ENCODE data around the gene KLF11.

Gene KLF11

GRCh38 chr2:10063566-10063965, 20.2 kb downstream of the KLF11 start:
- no peak for DNase-seq (ENCODE audit: low read depth in 3 of 3)

- no peak for DNase-seq (ENCODE audit: low read depth in 3 of 3)
Measured at GRCh38 chr2:10064932-10065772, 21.8 kb downstream of the KLF11 start.

GRCh38 chr2:10065773-10066055, 22.4 kb downstream of the KLF11 start:
- no peak for DNase-seq (ENCODE audit: low read depth in 3 of 3)

GRCh38 chr2:10067330-10067729, 24.0 kb downstream of the KLF11 start:
- no peak for DNase-seq (ENCODE audit: low read depth in 3 of 3)

- DNase-seq (ENCODE audit: low read depth in 3 of 3) = no peak
Measured at GRCh38 chr2:10067881-10068280, 24.5 kb downstream of the KLF11 start.

GRCh38 chr2:10071176-10071575, 27.8 kb downstream of the KLF11 start:
- DNase-seq (ENCODE audit: low read depth in 3 of 3) = no peak

GRCh38 chr2:10071595-10071994, 28.2 kb downstream of the KLF11 start:
- no peak for DNase-seq (ENCODE audit: low read depth in 3 of 3)

GRCh38 chr2:10072656-10073480, 29.5 kb downstream of the KLF11 start:
- peak; percentile 37 to 70 (median 59) for DNase-seq (ENCODE audit: low read depth in 3 of 3)

GRCh38 chr2:10073706-10074105, 30.4 kb downstream of the KLF11 start:
- no peak for DNase-seq (ENCODE audit: low read depth in 3 of 3)

GRCh38 chr2:10075101-10075500, 31.8 kb downstream of the KLF11 start:
- DNase-seq (ENCODE audit: low read depth in 3 of 3) = no peak

- DNase-seq (ENCODE audit: low read depth in 3 of 3) = no peak
Measured at GRCh38 chr2:10075571-10076209, 32.3 kb downstream of the KLF11 start.

- no peak for DNase-seq (ENCODE audit: low read depth in 3 of 3)
Measured at GRCh38 chr2:10076511-10076910, 33.2 kb downstream of the KLF11 start.

GRCh38 chr2:10076988-10077527, 33.7 kb downstream of the KLF11 start:
- no peak for DNase-seq (ENCODE audit: low read depth in 3 of 3)

GRCh38 chr2:10078001-10078400, 34.7 kb downstream of the KLF11 start:
- no peak for DNase-seq (ENCODE audit: low read depth in 3 of 3)

- DNase-seq (ENCODE audit: low read depth in 3 of 3) = no peak
Measured at GRCh38 chr2:10078704-10079265, 35.4 kb downstream of the KLF11 start.

GRCh38 chr2:10079266-10079869, 36.0 kb downstream of the KLF11 start:
- peak in 1 of 3 experiments; percentile 12 for DNase-seq (ENCODE audit: low read depth in 3 of 3)

- no peak for DNase-seq (ENCODE audit: low read depth in 3 of 3)
Measured at GRCh38 chr2:10079870-10080535, 36.7 kb downstream of the KLF11 start, which contains the start of gene CYS1. TSS of gene CYS1 (minus strand) at chr2:10080411. CDS start at chr2:10080223, 188 bp downstream.

GRCh38 chr2:10080536-10081304, 37.4 kb downstream of the KLF11 start:
- no peak for DNase-seq (ENCODE audit: low read depth in 3 of 3)

- DNase-seq (ENCODE audit: low read depth in 3 of 3) = no peak
Measured at GRCh38 chr2:10083046-10083445, 39.7 kb downstream of the KLF11 start.

GRCh38 chr2:10083692-10084211, 40.4 kb downstream of the KLF11 start:
- no peak for DNase-seq (ENCODE audit: low read depth in 3 of 3)
